ENCODE data around the gene COG4.

Gene COG4

GRCh38 chr16:70472786-70473433 is 50.4 kb downstream of the COG4 start (continued):
- TF ChIP-seq ZBTB44 (tag by site-specific recombination; IDR thresholded peaks at IDR 0.05) (no peak), ZBTB10 (tag by site-specific recombination; IDR thresholded peaks at IDR 0.05) (no peak), OSR2 (tag by site-specific recombination; IDR thresholded peaks at IDR 0.05) (no peak), ZNF660 (tag by site-specific recombination; IDR thresholded peaks at IDR 0.05) (no peak), ZNF561 (tag by site-specific recombination; IDR thresholded peaks at IDR 0.05; ENCODE audit: borderline replicate concordance) (no peak), ZNF155 (tag by site-specific recombination; IDR thresholded peaks at IDR 0.05) (no peak), ZNF707 (tag by site-specific recombination; IDR thresholded peaks at IDR 0.05) (no peak), ZNF266 (tag by site-specific recombination; IDR thresholded peaks at IDR 0.05; ENCODE audit: low read depth) (no peak), ZEB2 (tag by site-specific recombination; IDR thresholded peaks at IDR 0.05) (no peak)
- TF ChIP-seq, protein P1, sequence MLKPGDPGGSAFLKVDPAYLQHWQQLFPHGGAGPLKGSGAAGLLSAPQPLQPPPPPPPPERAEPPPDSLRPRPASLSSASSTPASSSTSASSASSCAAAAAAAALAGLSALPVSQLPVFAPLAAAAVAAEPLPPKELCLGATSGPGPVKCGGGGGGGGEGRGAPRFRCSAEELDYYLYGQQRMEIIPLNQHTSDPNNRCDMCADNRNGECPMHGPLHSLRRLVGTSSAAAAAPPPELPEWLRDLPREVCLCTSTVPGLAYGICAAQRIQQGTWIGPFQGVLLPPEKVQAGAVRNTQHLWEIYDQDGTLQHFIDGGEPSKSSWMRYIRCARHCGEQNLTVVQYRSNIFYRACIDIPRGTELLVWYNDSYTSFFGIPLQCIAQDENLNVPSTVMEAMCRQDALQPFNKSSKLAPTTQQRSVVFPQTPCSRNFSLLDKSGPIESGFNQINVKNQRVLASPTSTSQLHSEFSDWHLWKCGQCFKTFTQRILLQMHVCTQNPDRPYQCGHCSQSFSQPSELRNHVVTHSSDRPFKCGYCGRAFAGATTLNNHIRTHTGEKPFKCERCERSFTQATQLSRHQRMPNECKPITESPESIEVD (tag by site-specific recombination; IDR thresholded peaks at IDR 0.05): no peak

DNA sequence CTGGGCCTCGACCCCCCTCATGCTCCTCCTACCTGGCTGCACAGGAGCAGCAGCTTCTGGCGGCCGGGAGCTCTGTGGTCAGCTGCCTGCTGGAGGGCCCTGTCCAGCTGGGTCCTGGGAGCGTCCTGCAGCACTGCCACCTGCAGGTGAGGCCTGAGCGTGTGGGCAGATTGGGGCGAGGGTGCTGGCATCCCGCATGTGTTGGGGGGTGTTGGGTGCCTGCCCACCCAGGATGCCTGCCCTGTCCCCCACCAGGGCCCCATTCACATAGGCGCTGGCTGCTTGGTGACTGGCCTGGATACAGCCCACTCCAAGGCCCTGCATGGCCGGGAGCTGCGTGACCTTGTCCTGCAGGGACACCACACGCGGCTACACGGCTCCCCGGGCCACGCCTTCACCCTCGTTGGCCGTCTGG is 52.4 kb downstream of the COG4 start:
- H3K9me3 ChIP-seq (ENCODE audit: control insufficient read depth, insufficient read depth, low read depth, low read length): no peaks in the 10 kb centered on the region
- H3K36me3 ChIP-seq (ENCODE audit: control insufficient read depth in 2 of 2, insufficient read depth in 1 of 2, low read length in 2 of 2): peaks cover 0 to 9% of the 10 kb centered on the region in 2 experiments; a peak in 1 of 3 replicates
- H3K27ac ChIP-seq (ENCODE audit: extremely low read depth, low read depth, low read length): no peak overlapping the region
- no peaks in the 10 kb centered on the region for H3K4me1 ChIP-seq (ENCODE audit: control insufficient read depth, insufficient read depth, low read length)
- H3K4me3 ChIP-seq (ENCODE audit: low read depth, low read length): no peak overlapping the region
- TF ChIP-seq, protein P2, sequence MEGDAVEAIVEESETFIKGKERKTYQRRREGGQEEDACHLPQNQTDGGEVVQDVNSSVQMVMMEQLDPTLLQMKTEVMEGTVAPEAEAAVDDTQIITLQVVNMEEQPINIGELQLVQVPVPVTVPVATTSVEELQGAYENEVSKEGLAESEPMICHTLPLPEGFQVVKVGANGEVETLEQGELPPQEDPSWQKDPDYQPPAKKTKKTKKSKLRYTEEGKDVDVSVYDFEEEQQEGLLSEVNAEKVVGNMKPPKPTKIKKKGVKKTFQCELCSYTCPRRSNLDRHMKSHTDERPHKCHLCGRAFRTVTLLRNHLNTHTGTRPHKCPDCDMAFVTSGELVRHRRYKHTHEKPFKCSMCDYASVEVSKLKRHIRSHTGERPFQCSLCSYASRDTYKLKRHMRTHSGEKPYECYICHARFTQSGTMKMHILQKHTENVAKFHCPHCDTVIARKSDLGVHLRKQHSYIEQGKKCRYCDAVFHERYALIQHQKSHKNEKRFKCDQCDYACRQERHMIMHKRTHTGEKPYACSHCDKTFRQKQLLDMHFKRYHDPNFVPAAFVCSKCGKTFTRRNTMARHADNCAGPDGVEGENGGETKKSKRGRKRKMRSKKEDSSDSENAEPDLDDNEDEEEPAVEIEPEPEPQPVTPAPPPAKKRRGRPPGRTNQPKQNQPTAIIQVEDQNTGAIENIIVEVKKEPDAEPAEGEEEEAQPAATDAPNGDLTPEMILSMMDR (tag by site-specific recombination; IDR thresholded peaks at IDR 0.05): peak; percentile 64
- TF ChIP-seq GLIS2 (tag by site-specific recombination; IDR thresholded peaks at IDR 0.05) (0 out of 2 replicates have a peak, but pooled peaks have one; percentile 24), EGR2 (tag by site-specific recombination; IDR thresholded peaks at IDR 0.05; ENCODE audit: low read depth) (no peak), ZNF157 (tag by site-specific recombination; IDR thresholded peaks at IDR 0.05) (peak; percentile 90), INSM2 (tag by site-specific recombination; IDR thresholded peaks at IDR 0.05) (no peak)
- ChIA-PET POLR2A (interaction anchor here (0.6 to 1.0 kb wide), 3 partner anchors 69 to 91 kb away, joined by 3 to 7 read pairs (median 5); no protein-coding TSS in a partner anchor), CTCF (interaction anchor here (0.5 to 0.7 kb wide), 4 partner anchors 26 to 225 kb away, joined by 3 read pairs; no protein-coding TSS in a partner anchor)
